Stimulated activated CD8-positive, alpha-beta memory T cell treated with anti-CD3 and anti-CD28 coated beads, Interleukin-15, amount 100 ng/mL, for 24 hours (primary cell): Measurements from ENCODE around the gene RERG.
"Not testable (repeated sequence)": the region's sequence is repeated elsewhere in the genome, so short reads cannot be mapped to it uniquely, and the experiment has no call there.

Source experiments
- DNase-seq: peaks from one replicate; pipeline ENCODE4 v3.0.0-alpha.2; 2020; ENCODE audit warnings: low read depth

RERG gene, protein sequence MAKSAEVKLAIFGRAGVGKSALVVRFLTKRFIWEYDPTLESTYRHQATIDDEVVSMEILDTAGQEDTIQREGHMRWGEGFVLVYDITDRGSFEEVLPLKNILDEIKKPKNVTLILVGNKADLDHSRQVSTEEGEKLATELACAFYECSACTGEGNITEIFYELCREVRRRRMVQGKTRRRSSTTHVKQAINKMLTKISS

DNA sequence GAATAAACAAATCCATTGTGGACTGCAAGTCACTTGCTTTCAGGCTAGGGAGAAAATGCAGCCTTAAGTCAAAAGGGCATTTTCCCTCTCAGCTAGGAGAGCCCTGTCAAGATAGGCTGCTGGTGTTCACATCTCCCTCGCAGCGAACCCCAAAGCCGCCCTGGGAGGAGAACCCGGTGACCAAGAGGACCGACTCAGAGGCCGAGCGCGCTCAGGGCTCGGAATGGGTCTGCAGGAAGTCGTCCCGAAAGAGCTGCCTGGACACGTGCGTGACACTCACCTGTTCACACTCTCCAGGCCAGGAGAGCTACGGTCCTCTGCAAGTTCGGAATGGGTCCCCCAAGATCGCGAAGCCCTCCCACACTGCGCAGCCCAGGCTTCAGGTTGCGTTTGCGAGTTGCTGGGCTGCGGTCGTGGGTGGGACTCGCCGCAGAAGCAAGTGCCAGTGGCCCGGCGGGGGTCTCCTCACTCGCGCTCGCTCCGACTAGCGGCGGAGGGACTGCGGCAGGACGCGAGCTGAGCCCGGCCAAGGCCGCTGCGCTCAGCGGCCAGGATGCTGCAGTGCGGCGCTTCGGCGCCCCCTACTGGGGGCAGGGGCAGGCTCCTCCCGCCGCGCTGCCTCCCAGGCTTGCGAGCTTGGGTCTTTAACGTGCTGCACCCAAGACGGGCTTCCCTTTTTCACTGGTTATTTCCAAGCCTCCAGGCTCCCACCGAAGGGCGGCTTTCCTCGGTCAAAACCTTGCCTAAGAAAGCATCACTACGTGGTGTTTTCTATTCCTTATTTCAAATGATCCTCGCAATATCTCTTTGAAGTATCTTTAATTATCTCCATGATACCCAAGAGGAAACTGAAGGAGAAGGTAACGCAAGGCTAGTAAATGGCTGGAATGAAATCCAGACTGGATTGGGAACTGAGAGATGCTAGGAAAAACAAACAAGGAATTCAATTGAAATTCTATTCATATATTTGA is at the start of gene RERG:
Gene RERG (minus strand): TSS at position 503 of the 971 bp plus-strand sequence. CDS start 3,928 bp downstream, outside the sequence.
- peak; percentile 59 for DNase-seq

- DNase-seq: no peak
Observed at GRCh38 chr12:15270591-15270990, 49.4 kb upstream of the RERG start.

DNA sequence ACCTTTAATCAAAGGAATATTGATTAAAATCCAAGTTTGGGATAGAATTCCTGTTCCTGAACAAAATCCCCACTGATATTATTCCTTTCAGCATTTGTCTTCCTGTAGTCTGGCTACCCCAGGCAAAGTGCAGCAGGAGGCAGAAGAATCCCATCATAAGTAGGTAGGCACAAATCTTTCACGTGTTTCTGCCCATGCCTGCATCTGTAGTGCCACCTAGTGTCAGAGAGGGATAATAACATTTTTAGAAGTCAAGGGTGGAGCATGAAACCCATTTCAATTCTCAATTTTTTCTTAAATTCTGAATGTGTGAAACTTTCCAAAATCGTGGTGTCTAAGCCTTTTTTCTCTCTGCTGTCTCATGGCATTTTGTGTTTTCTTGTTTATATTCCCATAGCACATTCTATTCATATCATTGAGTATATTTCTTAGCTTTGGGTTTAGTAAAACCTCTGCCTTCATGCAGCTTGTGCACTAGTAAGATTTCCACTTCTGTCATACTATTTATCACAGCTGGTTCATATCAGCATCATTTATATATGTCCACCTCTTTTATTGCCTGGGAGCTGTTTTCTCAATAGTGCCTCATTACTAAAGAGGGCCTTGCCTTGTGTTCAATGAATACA is 47.8 kb upstream of the RERG start:
- DNase-seq: no peak

GRCh38 chr12:15268309-15268708 is 47.1 kb upstream of the RERG start:
- no peak for DNase-seq

DNA sequence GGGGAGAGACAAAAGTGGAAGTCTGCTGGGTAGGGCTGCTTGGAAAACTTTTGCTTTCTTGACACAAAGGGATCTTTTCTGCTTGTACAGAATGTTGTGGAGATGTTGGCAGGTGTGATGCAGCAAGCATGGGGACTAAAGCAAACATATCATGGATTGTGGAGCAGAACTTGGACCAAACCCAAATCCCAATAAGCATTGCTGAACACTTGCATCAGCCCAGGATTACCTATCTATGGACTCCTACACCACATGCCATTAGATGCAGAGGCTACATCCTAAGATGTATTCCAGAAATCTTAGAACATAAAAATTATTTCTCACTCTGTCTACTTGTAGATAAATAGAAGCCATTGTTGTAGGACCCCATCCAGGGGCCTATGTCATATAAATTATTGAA is 44.7 kb upstream of the RERG start:
- DNase-seq: no peak

GRCh38 chr12:15256761-15257160 is 35.5 kb upstream of the RERG start:
- no peak for DNase-seq

GRCh38 chr12:15253990-15254389 is 32.8 kb upstream of the RERG start:
- DNase-seq: no peak

- DNase-seq: no peak
Observed at GRCh38 chr12:15244926-15245325, 23.7 kb upstream of the RERG start.

- DNase-seq: no peak
Observed at GRCh38 chr12:15244341-15244740, 23.1 kb upstream of the RERG start.

- DNase-seq: no peak
Observed at GRCh38 chr12:15243102-15243501, 21.9 kb upstream of the RERG start.

- no peak for DNase-seq
Observed at GRCh38 chr12:15240898-15241297, 19.7 kb upstream of the RERG start.

DNA sequence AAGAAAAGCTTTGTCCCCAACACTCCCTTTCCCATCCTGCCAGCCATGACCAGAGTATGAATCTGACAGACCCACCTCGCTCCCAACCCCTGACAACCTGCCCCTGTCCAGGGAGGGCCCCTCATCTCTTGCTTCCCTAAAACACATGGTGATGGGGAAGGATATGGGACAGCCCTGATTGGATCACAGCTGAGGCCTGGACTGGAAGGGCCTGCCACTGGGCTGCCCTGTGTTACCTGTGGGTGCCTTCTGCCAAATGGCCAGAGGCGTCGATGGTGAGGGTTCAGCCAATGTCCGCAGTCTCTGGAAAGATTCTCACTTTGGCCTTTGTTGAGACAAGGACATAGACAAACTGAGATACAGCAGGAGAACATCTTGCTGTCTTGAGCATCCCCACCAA is 13.3 kb upstream of the RERG start:
- no peak for DNase-seq

GRCh38 chr12:15234011-15234410 is 12.8 kb upstream of the RERG start:
- no peak for DNase-seq

- no peak for DNase-seq
Observed at GRCh38 chr12:15232959-15233358, 11.7 kb upstream of the RERG start.

- no peak for DNase-seq
Observed at GRCh38 chr12:15231493-15231892, 10.3 kb upstream of the RERG start.

DNA sequence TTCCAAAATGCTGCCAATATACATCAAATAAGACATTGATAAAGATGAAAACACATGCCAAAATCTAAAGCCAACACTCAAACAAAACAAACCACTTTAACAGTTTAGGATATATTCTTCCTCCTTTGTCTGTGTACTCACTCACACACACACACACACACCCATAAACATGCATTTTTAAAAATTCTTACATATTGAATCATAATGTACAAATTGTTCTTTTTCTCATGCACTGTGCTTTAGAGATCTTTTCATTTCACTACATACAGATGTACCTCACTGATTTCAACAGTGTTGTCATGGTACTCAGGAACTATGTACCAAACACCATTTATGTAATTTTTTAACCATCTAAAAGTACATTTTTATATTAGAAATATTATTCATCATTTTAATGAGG is 9.5 kb upstream of the RERG start:
- DNase-seq: no peak

DNA sequence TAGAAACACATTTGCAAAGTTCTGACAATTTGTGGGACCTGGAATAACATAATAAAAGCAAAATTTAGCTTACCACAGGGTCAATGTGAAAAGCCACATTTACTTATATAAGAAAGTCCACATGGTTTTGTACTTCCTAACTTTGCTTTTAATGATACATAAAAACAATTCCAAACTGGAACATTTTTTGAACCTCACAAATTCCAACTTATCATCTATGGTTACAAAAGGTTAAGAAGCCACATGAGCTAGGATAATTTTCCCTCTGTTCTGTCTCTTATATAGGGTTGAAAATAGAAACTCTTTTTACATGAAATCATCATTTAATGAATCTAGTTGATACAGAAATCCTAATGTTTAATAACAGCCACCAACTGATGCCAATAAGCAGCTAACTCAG is 8.9 kb upstream of the RERG start:
- no peak for DNase-seq

GRCh38 chr12:15227004-15227679 is 5.9 kb upstream of the RERG start:
- DNase-seq: no peak

GRCh38 chr12:15225863-15226218 is 4.6 kb upstream of the RERG start:
- not testable (repeated sequence) for DNase-seq

DNA sequence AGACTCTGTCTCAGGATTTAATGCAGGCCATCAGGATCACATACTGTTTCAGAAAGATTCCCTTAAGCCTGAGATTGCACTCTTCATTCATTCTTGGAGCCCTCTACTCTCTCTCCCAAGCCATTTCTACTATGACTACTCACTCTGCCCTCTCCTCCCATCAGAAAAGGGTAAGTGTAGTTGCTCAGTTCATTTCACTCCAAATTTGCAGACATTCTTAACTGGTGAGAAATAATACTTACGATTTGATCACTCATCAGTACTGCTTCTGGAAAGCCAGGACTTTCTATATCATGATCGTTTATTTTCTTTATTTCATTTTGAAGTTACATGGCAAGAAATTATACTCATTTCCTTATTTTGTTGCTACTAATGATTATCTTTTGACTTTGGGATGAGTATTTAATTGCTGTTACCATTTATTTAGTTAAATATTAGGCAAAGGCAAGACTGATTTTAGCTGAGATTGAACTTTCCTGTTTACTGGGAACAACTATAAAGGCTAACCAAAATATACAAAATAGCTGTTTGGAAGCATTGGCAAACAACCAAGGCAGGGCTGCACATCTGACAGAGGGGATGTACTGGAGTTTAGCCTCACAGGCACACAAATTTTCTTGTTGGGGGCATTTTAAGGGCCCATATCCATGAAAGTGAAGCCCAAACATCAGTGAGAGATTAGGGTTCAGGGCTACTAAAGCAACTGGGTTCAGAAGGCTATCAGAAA is 4.1 kb upstream of the RERG start:
- DNase-seq: no peak

DNA sequence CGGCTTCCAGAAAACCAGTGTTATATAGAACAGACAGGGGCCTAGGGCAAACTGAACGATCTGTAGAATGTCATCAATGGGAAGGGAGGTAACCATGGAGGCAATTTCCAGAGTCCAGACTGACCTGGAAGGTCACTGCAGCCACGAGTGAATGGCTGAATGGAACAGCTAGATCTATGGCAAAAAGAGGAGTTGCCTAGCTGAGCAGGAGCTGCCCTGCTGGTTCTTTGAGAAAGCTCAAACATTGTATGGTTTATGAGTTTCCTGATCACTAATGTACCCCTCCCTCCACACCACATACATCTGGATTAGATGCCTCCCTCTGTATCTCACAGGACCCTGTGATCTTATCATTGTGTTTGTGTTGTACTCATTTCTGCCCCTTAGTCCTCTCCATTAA is 1.0 kb upstream of the RERG start:
- DNase-seq: no peak

- DNase-seq: no peak
Observed at GRCh38 chr12:15220451-15220850, 766 bp downstream of the RERG start.
